Astrocyte of the spinal cord (primary cell): ENCODE data around the gene LRSAM1.

Experiments
- DNase-seq: peaks from one replicate; pipeline ENCODE4 v3.0.0; 2011; ENCODE audit warnings: low read depth, low spot score
- H3K4me3 ChIP-seq: 2 replicates; pipeline ENCODE4 v1.5.1; 2011; ENCODE audit warnings: low read depth, mild to moderate bottlenecking, low read length, moderate library complexity
- in situ Hi-C: cut with HindIII; loops from 2 replicates; pipeline ENCODE4 v1.10.0; 2017; ENCODE audit warnings: low sequenced_read_pairs
- TF ChIP-seq, protein P1 (sequence below): IDR thresholded peaks from 2 replicates; pipeline ENCODE4 v1.5.1; 2012; ENCODE audit warnings: low read depth, mild to moderate bottlenecking, low read length, inconsistent platforms

LRSAM1 gene

DNA sequence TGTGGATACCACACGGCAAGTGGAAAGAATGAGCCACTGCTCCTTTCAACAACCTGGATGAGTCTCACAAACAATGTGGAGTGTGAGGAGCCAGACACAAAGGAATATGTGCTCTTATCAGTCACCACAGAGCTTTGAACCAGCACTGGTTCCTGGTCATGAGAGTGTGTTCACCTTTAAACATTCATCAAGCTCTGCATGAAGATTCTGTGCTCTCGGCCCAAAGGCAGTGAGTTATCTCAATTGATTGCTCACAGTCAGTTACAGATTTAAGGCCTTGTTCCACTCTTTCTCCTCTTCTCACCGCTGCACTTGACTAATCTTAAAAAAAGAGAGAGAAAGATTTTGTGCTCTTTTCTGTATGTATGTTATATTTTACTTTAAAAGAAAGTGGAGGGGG is 19.4 kb downstream of the LRSAM1 start:
- DNase-seq: no peak
- TF ChIP-seq, protein P1, sequence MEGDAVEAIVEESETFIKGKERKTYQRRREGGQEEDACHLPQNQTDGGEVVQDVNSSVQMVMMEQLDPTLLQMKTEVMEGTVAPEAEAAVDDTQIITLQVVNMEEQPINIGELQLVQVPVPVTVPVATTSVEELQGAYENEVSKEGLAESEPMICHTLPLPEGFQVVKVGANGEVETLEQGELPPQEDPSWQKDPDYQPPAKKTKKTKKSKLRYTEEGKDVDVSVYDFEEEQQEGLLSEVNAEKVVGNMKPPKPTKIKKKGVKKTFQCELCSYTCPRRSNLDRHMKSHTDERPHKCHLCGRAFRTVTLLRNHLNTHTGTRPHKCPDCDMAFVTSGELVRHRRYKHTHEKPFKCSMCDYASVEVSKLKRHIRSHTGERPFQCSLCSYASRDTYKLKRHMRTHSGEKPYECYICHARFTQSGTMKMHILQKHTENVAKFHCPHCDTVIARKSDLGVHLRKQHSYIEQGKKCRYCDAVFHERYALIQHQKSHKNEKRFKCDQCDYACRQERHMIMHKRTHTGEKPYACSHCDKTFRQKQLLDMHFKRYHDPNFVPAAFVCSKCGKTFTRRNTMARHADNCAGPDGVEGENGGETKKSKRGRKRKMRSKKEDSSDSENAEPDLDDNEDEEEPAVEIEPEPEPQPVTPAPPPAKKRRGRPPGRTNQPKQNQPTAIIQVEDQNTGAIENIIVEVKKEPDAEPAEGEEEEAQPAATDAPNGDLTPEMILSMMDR: no peak
- no peak overlapping the region for H3K4me3 ChIP-seq
- in situ Hi-C loops: no loop called here

DNA sequence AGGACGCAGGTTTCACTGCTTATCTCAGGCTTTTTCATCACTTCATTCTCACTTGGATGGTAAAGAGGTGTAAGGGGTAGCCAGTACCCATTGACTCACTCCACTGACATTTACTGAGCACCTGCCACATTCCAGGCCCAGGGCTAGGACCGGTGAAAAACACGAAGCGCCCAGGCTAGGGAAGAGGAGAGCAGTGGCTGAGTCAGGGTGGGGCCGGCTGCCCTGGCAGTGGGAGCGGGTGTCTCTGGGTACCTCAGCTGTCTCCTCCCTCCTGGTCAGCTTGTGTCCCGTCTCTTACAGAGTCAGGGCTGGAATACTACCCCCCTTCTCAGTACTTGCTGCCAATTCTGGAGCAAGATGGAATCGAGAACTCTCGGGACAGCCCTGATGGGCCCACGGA is 22.2 kb downstream of the LRSAM1 start:
- TF ChIP-seq, protein P1: no peak
- no peak overlapping the region for H3K4me3 ChIP-seq
- in situ Hi-C loops: no loop called here
- no peak for DNase-seq

DNA sequence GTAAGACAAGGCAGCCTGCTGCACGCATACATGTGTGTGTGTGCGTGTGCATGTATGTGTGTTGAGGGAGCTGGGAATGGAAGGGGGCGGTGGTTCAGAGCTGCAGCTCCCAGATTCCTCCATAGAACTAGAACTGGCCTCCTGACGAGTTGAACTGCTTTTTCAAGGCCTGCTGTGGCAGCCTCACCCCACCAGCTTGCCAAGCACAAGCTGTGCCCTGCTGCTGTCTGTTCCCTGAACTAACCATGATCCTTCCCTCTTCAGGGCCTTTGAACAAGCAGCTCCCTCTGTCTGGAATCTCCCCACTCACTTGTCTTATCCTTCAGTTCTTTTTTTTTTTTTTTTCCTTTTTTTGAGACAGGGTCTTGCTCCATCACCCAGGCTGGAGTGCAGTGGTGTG is 22.6 kb downstream of the LRSAM1 start:
- DNase-seq: no peak
- TF ChIP-seq, protein P1: no peak
- H3K4me3 ChIP-seq: no peak overlapping the region
- in situ Hi-C loops: no loop called here

DNA sequence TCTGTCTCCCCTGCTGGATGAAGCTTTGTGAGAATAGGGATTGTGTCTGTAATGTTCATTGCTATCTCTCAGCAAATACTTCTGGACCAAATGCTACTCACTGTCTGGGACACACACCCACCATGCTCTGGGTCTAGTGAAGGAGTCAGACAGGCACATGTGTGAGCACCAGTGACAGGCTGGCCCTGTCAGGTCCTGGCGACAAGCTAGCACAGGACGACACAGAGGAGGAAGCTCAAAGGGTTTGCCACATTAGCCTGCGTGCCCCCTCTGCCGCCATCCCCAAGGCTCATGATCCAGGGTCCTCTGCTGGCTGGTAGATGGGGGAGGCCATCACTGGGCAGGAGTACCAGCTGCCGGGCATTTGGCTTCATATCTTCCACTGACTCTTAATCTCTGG is 23.3 kb downstream of the LRSAM1 start:
- TF ChIP-seq, protein P1: no peak
- no peak for DNase-seq
- in situ Hi-C loops: no loop called here
- H3K4me3 ChIP-seq: no peak overlapping the region

DNA sequence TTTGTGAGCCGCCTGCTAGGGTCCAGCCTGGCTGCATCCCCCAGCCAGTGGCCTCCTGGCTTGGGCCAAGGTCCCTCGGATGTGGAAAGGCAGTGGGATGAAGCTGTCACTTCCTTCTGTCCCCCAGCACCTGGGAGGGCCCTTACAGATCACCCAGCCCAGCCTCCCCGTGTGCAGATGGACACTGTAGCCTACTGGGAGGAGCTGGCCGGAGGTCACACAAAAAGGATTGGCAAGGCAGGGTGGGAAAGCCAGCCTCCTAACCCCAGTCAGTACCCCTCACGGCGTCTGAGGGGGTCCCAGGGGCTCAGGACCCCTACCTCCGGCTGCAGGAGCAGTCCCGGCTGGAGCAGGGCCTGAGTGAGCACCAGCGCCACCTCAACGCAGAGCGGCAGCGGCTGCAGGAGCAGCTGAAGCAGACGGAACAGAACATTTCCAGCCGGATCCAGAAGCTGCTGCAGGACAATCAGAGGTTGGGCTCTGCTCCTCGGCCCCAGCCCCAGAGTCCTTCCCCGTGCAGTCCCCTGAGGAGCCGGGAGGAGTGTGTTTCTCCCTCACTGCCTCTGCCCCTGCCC is 28.3 kb downstream of the LRSAM1 start:
- no peak for DNase-seq
- TF ChIP-seq, protein P1: no peak
- in situ Hi-C loops: no loop called here
- no peak overlapping the region for H3K4me3 ChIP-seq

DNA sequence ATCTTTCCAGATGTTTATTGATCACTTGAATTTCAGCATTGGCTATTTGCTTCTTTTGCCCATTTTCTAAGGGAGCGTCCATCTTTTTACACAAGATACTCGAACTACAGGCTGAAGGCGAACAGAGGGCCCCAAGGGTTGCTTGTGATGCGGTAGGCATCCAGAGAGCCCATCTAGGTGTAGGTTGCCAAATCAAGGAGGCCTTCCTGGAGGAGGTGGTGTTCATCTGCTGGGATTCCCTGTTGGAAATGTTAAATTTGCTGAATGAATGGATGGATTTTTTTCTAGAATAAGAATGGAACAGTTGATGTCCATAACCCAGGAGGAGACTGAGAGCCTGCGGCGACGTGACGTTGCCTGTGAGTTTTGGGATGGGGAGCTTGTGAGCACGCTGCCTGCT is 31.4 kb downstream of the LRSAM1 start:
- DNase-seq: no peak
- in situ Hi-C loops: no loop called here
- TF ChIP-seq, protein P1: no peak
- no peak overlapping the region for H3K4me3 ChIP-seq

DNA sequence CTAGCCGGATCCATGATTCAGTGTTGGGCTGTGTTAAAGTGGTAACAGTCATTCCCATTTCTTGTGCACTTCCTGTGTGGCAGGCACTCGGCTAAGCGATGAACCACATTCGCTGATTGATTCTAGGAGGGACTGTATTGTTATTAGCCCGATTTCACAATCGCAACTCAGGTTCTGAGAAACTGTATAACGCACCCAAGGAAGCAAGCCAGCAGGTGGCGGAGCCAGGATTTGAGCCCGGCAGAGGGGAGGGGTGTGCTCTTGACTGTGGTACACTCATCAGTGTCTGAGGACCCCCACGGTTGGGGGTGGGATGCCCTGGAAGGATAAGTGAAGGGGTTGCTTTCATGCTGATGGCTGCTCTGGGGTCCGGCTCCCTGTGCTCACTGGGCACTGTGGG is 34.7 kb downstream of the LRSAM1 start:
- in situ Hi-C loops: no loop called here
- TF ChIP-seq, protein P1: peak; percentile 10
- H3K4me3 ChIP-seq: no peak overlapping the region
- DNase-seq: no peak
